HG02759 (cell line): ENCODE data around the gene PSMF1.
"Not testable (repeated sequence)": the region's sequence is repeated elsewhere in the genome, so short reads cannot be mapped to it uniquely, and the experiment has no call there.

Experiments
- ATAC-seq: cut with Tn5 transposase; IDR thresholded peaks from one replicate; pipeline ENCODE4 v1.9.1; 2021; ENCODE audit warnings: mild to moderate bottlenecking, moderate library complexity; ENCODE audit not compliant: unreplicated experiment

The PSMF1 gene

DNA sequence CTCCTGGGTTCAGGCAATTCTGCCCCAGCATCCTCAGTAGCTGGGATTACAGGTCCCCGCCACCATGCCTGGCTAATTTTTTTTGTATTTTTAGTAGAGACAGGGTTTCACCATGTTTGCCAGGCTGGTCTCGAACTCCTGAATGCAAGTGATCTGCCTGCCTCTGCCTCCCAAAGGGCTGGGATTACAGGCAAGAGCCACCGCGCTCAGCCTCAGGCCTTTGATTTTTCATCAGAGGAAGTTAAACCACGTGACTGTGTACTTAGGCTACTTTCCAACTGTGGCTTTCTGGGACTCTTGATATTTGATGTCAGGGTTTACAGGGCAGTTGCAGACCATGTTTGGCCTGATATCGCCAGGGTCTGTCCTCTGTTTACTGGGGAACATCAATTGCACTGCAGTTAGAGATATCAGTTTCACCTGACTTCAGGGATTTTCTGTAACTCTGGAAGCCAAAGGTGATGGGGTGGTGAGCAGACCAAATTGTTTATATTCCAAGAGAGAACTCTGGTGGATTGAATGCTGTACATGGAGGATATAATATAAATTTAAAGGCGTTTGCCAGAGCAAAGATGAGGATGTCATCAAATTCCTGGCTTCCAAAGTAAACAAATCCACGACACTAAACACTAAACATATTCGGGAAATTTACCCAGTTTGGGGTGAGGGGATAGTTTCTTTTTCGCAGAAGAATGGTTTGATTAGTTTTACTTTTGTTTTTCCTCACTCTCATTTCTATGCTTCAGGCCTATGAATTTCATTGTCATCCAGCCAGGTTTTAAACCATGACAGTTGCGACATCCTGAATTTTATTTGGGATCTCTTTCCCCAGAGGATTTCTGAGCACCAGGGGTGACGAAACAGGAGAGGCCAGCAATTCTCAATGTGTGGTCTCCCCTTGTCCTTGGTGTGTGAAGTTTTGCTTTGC, 4.2 kb downstream of the PSMF1 start:
- ATAC-seq = no peak

- no peak for ATAC-seq
Measured at GRCh38 chr20:1123666-1124065, 5.3 kb downstream of the PSMF1 start.

DNA sequence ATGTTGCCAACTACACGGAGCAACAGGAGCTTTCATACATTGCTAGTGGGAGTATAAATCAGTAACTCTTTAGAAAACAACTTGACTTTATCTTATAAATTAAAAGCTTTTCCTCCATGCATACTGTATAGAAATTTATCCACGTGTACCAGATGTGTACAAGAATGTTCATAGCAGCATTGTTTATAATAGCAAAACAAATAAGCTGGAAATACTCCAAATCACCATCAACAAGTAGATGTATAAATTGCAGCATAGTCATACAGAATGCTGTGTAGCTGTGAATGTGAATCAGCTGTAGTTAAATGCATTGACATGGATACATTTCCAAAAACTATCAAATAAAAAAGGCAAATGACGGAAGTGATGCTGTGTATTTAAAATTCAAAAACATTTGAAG, 6.0 kb downstream of the PSMF1 start:
- ATAC-seq = no peak

- ATAC-seq = no peak
Measured at GRCh38 chr20:1125277-1125676, 6.9 kb downstream of the PSMF1 start.

- no peak for ATAC-seq
Measured at GRCh38 chr20:1127840-1128239, 9.4 kb downstream of the PSMF1 start.

DNA sequence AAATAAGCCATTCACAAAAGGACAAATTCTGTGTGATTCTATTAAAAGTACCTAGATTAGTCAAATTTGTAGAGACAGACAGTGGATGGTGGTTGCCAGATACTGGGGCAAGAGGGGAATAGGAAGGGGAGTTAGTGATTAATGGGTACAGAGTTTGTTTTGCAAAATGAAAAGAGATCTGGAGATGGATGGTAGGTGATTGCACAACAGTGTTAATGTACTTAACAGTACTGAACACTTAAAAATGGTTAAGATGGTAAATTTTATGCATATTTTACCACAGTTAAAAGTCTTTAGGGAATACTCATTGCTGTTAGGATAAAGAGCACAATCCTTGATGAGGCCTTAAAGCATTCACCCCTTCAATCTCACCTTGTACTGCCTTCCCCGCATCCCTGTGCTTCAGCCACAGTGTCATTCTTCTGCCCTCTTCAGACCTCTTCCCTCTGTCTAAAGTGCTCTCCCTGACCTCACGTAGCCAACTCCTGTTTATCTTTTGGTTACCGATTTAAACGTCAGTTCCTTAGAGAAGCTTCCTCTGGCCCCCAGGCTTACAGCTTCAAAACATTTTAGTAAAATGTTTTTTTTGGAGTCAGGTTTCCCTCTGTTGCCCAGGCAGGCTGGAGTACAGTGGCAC, 11.8 kb downstream of the PSMF1 start:
- ATAC-seq = no peak

DNA sequence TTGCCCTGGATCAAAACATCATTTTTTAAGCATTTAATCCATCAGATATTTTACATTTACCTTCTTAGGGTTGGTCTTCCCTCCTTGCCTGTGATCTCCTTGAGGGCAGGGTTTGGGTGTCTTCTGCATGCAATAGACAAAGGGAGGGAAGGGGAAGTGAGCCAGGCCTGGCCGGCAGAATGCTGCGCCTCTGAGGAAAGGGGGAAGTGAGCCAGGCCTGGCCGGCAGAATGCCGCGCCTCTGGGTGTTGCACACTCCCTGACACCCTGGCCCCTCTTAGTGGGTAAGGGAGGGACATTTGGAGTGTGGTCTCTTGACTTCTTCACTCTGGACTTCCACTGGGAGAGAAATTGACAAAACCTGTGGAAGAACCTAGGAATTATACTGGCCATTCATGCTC, 12.4 kb downstream of the PSMF1 start:
- no peak for ATAC-seq

- no peak for ATAC-seq
Measured at GRCh38 chr20:1131354-1131753, 13.0 kb downstream of the PSMF1 start.

DNA sequence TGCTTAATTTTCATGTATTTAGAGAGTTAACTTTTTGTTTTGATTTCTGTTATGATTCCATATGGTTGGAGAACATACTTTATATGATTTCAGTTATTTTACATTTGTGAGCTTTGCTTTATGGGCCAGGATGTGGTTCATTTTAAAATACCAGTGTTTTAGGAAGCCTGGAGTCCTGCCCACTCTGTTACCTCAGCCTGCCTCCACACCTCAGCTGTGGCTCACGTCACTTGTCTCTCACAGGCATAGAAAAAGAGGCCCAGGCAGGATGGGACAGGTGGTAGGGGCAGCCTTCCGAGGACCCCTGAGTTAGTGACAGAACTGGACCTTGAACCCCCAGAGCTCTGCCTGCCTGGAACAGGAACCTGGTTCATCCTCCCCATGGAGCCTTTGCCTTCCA, 16.0 kb downstream of the PSMF1 start:
- ATAC-seq = no peak

DNA sequence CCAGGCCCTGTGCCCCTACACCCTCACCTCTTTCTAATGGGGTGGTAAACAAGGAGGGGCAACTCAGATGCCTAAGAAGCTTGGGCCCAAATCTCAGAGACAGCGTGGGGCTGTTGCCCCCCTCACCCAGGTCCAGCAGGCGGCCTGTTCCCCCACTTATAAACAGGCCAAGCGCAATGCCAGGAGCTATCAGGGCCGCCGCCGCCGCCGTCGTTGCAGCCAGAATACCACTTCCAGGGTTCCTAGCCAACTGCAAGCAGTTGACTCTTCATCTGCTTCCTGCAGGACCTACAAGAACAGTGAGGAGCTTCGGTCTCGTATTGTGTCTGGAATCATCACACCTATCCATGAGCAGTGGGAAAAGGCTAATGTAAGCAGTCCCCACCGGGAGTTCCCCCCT, 16.4 kb downstream of the PSMF1 start:
- no peak for ATAC-seq

DNA sequence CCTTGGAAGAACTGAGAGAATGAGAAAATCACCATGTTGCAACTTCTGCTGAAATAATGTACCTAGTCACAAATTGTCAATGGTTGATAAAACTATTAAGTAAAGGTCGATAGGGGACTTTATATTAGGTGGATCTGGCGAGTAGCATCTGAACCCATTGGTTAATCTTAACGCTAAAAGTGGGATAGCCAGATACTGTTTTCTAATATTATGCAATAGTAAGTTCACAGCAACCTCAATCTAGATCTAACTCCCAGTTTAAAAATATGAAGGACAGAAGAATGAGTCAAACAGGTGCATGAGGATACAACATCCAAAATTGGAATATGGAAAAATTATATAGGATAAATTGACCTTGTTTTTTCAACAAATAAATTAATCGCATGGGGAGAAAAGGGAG, 18.8 kb downstream of the PSMF1 start:
- no peak for ATAC-seq

- no peak for ATAC-seq
Measured at GRCh38 chr20:1144401-1145172, 26.2 kb downstream of the PSMF1 start.

DNA sequence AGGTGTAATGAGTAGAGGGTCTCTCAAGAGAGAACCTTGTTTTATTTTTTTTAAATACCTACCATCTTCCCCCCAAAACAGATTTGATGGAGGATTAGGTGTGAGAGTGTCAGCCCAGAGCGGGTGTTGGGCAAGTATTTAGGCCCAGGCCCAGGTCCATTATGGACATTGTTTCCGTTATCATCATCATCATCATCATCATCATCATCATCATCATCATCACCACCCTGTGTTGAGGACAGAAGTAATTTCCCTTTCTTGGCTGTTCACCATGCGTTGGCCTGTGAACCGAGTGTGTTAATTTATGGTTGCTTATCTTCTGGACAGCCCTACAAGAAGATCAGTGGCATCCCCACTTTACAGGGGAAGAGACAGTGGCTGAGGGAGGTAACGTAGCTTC, 28.6 kb downstream of the PSMF1 start:
- ATAC-seq = no peak

DNA sequence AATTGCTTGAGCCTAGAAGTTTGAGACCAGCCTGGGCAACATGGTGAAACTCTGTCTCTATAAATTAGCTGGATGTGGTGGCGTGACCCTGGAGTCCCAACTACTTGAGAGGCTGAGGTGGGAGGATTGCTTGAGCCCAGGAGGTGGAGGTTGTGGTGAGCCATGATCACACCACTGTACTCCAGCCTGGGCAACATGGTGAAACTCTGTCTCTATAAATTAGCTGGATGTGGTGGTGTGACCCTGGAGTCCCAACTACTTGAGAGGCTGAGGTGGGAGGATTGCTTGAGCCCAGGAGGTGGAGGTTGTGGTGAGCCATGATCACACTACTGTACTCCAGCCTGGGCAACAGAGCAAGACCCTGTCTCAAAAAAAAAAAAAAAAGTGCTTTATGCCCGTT, 31.4 kb downstream of the PSMF1 start:
- ATAC-seq = not testable (repeated sequence)

DNA sequence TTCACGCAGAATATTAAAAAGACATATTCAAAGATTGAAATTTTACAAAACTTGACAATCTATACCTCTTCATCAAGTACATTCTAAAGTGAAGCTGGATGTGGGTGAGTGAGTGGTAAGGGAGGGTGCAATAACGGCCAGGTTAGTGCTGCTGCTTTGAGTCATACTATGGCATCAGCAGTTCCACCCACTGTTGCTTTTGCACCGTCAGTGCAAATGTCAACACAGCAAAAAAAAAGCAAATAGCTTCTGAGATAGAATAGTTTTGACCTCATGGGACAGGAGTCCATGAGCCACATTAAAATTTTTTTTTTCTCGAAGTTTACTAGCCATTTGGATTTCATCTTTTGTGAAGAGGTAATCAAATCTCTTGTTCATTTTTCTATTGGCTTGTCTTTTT, 31.8 kb downstream of the PSMF1 start:
- no peak for ATAC-seq

GRCh38 chr20:1150968-1151367, 32.6 kb downstream of the PSMF1 start:
- no peak for ATAC-seq

DNA sequence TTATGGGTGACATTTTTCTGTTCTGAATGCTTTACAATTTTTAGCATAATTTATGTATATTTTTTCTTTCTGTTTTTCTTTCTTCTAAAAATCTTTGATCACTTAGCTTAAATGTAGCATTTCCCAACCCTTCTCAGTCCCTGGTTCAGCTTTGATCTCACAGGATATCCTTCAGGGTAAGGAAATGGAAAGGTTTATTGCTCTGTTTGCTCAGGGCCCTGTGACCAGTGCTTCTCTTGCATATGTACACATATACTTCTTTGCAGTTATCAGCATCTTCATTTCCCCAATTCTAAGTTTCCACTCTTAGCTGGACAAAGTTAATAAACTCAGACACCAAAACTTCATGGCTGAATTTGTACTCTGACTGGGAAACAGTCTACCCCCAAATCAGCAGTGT, 35.8 kb downstream of the PSMF1 start:
- no peak for ATAC-seq

DNA sequence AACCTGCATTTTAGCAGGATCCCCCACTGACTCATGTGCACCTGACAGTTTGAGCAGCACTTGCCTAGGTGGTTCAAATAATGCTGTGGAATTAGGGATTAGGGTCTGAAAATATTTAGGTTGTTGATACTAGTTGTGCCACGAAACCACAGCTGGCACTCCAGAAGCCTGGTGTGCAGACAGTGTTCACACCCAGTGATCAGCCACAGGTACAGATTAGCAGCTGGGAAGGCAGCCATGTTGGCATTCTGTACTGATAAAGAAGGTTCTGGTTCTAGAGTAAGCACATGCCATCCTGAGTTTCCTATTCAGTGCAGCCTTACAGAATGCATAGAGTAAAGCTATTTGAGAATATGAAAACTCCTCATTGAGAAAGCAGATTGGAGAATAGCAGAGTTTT, 36.3 kb downstream of the PSMF1 start:
- no peak for ATAC-seq

GRCh38 chr20:1155342-1155741, 36.9 kb downstream of the PSMF1 start:
- no peak for ATAC-seq

- ATAC-seq = no peak
Measured at GRCh38 chr20:1160496-1160895, 42.1 kb downstream of the PSMF1 start.

DNA sequence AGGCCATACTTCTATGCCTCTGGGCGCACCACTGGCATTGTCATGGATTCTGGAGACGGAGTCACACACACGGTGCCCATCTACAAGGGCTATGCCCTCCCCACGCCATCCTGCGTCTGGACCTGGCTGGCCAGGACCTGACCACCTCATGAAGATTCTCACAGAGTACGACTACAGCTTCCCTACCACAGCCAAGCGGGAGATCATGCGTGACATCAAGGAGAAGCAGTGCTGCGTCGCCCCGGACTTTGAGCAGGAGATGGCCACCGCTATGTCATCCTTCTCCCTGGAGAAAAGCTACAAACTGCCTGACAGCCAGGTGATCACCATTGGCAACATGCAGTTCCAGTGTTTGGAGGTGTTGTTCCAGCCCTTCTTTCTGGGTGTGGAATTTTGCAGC, 42.6 kb downstream of the PSMF1 start:
- ATAC-seq = no peak

DNA sequence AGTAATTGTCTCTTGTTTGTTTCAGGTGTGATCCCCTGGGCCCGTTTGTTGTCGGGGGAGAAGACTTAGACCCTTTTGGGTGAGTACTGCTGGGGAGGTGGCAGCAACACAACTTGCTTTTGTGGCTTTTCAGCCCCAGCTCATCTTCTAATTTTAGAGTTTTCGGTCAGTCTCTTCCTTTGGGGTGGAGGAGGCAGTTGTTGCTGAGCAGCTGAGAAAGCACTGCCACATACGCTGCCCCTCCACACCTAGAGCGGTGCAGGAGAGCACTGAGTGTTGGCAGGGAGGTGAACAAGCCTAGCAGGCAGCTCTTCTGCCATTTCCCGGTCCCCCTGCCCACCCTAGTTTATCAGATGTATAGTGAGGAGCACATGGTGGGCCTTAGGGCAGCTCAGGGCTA, 44.7 kb downstream of the PSMF1 start:
- ATAC-seq = no peak
